Tibial nerve (tissue), 4 donors: Measurements from ENCODE around the gene LRRC15.

ENCODE experiments used
- EP300 ChIP-seq, 2 donors: sonication (generic); formaldehyde crosslinking; IDR thresholded peaks; one replicate each; pipeline ENCODE4 v1.6.1; 2017; ENCODE audit warnings: antibody characterized with exemption in 2 of 2, mild to moderate bottlenecking in 1 of 2
- POLR2A ChIP-seq, 2 donors: fragments of 450-650 bp; IDR thresholded peaks; one replicate each; pipeline ENCODE4 v1.6.1; 2017; ENCODE audit warnings: antibody characterized with exemption in 2 of 2, mild to moderate bottlenecking in 2 of 2, moderate library complexity in 2 of 2
- TF ChIP-seq, protein P1 (sequence below), 5 experiments: fragments of 200-600 bp in 3 of 5; fragments of 450-650 bp in 2 of 5; sonication (generic) in 3 of 5; IDR thresholded peaks; one replicate each; pipeline ENCODE4 v1.5.1; 2016 to 2019; ENCODE audit warnings: antibody characterized with exemption in 5 of 5, mild to moderate bottlenecking in 3 of 5, moderate library complexity in 2 of 5

DNA sequence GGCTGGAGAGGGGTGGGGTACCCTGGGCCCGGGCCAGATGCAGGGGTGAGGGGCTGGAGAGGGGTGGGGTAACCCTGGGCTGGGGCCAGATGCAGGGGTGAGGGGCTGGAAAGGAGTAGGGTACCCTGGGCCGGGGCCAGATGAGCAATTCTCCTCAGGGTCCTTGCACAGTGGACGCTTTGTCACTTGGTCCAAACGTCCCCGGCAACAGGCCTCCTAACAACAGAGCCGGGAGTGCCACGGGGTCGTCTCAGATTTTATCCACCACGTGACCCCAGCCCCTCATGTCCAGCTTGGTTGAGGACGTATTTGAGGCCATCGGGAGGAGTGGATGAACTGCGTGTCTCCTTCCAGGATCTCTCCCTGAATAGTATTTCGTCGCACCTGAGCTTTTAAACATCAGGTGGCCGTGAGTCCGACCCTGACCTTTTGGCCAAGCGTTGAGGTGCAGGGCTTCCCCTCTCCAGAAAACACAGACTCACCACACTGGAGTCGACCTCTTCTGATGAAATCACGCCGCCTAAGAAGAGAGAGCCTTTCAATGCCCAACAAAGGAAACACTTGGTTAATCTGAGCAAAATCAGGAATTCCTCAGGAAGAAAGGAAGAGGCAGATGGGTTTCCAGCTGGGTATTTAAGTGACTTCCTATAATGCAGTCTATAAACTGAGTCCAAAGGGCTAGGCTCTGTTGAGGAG lies 12.8 kb upstream of the LRRC15 start:
- TF ChIP-seq POLR2A (IDR thresholded peaks at IDR 0.05): no peak
- TF ChIP-seq, protein P1, sequence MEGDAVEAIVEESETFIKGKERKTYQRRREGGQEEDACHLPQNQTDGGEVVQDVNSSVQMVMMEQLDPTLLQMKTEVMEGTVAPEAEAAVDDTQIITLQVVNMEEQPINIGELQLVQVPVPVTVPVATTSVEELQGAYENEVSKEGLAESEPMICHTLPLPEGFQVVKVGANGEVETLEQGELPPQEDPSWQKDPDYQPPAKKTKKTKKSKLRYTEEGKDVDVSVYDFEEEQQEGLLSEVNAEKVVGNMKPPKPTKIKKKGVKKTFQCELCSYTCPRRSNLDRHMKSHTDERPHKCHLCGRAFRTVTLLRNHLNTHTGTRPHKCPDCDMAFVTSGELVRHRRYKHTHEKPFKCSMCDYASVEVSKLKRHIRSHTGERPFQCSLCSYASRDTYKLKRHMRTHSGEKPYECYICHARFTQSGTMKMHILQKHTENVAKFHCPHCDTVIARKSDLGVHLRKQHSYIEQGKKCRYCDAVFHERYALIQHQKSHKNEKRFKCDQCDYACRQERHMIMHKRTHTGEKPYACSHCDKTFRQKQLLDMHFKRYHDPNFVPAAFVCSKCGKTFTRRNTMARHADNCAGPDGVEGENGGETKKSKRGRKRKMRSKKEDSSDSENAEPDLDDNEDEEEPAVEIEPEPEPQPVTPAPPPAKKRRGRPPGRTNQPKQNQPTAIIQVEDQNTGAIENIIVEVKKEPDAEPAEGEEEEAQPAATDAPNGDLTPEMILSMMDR (IDR thresholded peaks at IDR 0.05): no peak
- no peak for TF ChIP-seq EP300 (IDR thresholded peaks at IDR 0.05)
